ENCODE results near the gene RIPOR1. TPM values are rescaled to one million over a fixed set of nuclear protein-coding genes. Genes with fewer than 3 reads are reported as not detected.
A peak's percentile ranks its signal among the peaks of the same experiment; 100 is the strongest.

Gene RIPOR1
- total and polyA plus RNA-seq, 2 of the 4 experiments (the other 2 are of a cell fraction), result 9.5 to 41.3 TPM

DNA sequence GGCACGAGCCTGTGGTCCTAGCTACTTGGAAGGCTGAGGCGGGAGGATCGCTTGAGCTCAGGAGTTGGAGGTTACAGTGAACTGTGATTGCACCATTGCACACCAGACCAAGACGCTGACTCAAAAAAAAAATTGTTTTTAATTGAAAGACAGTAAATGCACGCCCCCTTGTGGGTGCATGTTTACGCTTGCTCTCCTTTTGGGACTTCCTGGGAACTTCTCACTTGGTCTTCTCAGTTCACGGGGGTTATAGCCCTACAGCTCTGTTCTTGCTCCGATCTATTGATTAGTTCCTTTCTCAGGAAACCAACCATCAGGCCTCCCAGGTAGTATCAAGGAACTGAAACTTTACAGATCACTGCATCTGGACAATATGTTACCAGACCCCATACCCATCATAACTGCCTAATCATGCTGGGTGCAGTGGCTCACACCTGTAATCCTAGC, 14.2 kb upstream of the RIPOR1 start:
- H2BK15ac ChIP-seq (ENCODE audit: low read depth, low read length), result no peak overlapping the region
- H3K14ac ChIP-seq (replicated peaks; ENCODE audit: low read depth, low read length), result no peak overlapping the region
- no peak overlapping the region for H2AK5ac ChIP-seq (ENCODE audit: low read depth, low read length)
- H2AK9ac ChIP-seq (replicated peaks; ENCODE audit: low read depth, low read length, poor library complexity), result no peak overlapping the region
- H4K91ac ChIP-seq (ENCODE audit: insufficient read depth, low read depth, low read length), result no peak overlapping the region
- BruUV-seq (replicated peaks), result no TSS peak
- no peaks in the 10 kb centered on the region for H3K79me1 ChIP-seq (ENCODE audit: low read depth in 1 of 2, low read length in 2 of 2)
- H2AFZ ChIP-seq (replicated peaks; ENCODE audit: low read length, poor library complexity), result peak overlapping the region; percentile 32
- in situ Hi-C loops (cut with MboI; ENCODE audit: low sequenced_read_pairs), result no loop called here
- POLR2A ChIA-PET (ENCODE audit: unreplicated experiment), result no interaction called here
- H3K4me3 ChIP-seq (ENCODE audit: insufficient read depth, low read depth, low read length), result no peak overlapping the region
- no peak overlapping the region for H3K18ac ChIP-seq (ENCODE audit: low read depth, low read length)
- no peaks in the 10 kb centered on the region for H3K9me3 ChIP-seq (ENCODE audit: control insufficient read depth, insufficient read depth, low read length)
- H3K4me2 ChIP-seq (ENCODE audit: low read depth, low read length), result no peak overlapping the region
- DNase-seq (peak; percentile 84), ATAC-seq (ENCODE audit: low read depth) (peak; percentile 81)
- no peak overlapping the region for H3K9ac ChIP-seq (ENCODE audit: low read depth, low read length)
- no peak overlapping the region for H4K8ac ChIP-seq (ENCODE audit: low read depth in 2 of 2, low read length in 2 of 2)
- no peak overlapping the region for H4K5ac ChIP-seq (ENCODE audit: low read depth, low read length)
- H3K4me1 ChIP-seq (ENCODE audit: control insufficient read depth, insufficient read depth, low read length), result peaks cover 6% of the 10 kb centered on the region
- H3K9me1 ChIP-seq (ENCODE audit: insufficient read depth, low read length), result peaks cover 4% of the 10 kb centered on the region; the same call in 1 of the 2 replicates
- H4K20me1 ChIP-seq (ENCODE audit: insufficient read depth, low read length), result no peaks in the 10 kb centered on the region
- no peak overlapping the region for H3K56ac ChIP-seq (ENCODE audit: extremely low read depth, insufficient read depth, low read length)
- H2BK5ac ChIP-seq (ENCODE audit: low read depth, low read length, poor library complexity, severe bottlenecking), result no peak overlapping the region
- intact Hi-C loops (cut with micrococcal nuclease), result loop anchor here (1.0 kb wide), 2 partner anchors 20 to 33 kb away; partner anchors contain the start of gene ATP6V0D1
- WGBS, 2 experiments (ENCODE audit: extremely low coverage in 2 of 2, insufficient read length in 1 of 2), result 19% methylated on average over 3 of the region's 8 CpGs; no CpG with 5 or more reads in 1 of the 2 experiments
- no peaks in the 10 kb centered on the region; the same call in 1 of the 2 replicates for H3K27me3 ChIP-seq (ENCODE audit: control insufficient read depth, insufficient read depth, low read length)
- H3K27ac ChIP-seq (ENCODE audit: insufficient read depth, low read length), result no peak overlapping the region
- no peak overlapping the region for H2BK20ac ChIP-seq (ENCODE audit: low read depth, low read length)
- no peak overlapping the region for H3K4ac ChIP-seq (ENCODE audit: low read depth, low read length)
- H3K23ac ChIP-seq (ENCODE audit: low read depth, low read length), result no peak overlapping the region
- H3K36me3 ChIP-seq (ENCODE audit: control insufficient read depth, insufficient read depth, low read length), result no peaks in the 10 kb centered on the region
- TF ChIP-seq BHLHE40 (IDR thresholded peaks at IDR 0.05; ENCODE audit: low read depth, low read length), result no peak
- TF ChIP-seq, protein P1, sequence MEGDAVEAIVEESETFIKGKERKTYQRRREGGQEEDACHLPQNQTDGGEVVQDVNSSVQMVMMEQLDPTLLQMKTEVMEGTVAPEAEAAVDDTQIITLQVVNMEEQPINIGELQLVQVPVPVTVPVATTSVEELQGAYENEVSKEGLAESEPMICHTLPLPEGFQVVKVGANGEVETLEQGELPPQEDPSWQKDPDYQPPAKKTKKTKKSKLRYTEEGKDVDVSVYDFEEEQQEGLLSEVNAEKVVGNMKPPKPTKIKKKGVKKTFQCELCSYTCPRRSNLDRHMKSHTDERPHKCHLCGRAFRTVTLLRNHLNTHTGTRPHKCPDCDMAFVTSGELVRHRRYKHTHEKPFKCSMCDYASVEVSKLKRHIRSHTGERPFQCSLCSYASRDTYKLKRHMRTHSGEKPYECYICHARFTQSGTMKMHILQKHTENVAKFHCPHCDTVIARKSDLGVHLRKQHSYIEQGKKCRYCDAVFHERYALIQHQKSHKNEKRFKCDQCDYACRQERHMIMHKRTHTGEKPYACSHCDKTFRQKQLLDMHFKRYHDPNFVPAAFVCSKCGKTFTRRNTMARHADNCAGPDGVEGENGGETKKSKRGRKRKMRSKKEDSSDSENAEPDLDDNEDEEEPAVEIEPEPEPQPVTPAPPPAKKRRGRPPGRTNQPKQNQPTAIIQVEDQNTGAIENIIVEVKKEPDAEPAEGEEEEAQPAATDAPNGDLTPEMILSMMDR (conservative IDR thresholded peaks at IDR 0.05; ENCODE audit: low read depth, low read length), result peak; percentile 80
- no peak for TF ChIP-seq FOS (IDR thresholded peaks at IDR 0.05; ENCODE audit: low read depth, low read length)
- no peak for TF ChIP-seq RFX5 (IDR thresholded peaks at IDR 0.05; ENCODE audit: low read depth, low read length)
- no peak for TF ChIP-seq POLR2A (IDR thresholded peaks at IDR 0.05; ENCODE audit: low read depth, low read length)
- no peak for TF ChIP-seq CHD1 (IDR thresholded peaks at IDR 0.05; ENCODE audit: low read depth, low read length)
- TF ChIP-seq RAD21 (IDR thresholded peaks at IDR 0.05; ENCODE audit: low read length), result peak; percentile 67
- TF ChIP-seq, protein P2, sequence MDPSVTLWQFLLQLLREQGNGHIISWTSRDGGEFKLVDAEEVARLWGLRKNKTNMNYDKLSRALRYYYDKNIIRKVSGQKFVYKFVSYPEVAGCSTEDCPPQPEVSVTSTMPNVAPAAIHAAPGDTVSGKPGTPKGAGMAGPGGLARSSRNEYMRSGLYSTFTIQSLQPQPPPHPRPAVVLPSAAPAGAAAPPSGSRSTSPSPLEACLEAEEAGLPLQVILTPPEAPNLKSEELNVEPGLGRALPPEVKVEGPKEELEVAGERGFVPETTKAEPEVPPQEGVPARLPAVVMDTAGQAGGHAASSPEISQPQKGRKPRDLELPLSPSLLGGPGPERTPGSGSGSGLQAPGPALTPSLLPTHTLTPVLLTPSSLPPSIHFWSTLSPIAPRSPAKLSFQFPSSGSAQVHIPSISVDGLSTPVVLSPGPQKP (IDR thresholded peaks at IDR 0.05; ENCODE audit: borderline replicate concordance, low read depth, low read length), result no peak
- 0 out of 2 replicates have a peak, but pooled peaks have one; percentile 10 for TF ChIP-seq MAZ (IDR thresholded peaks at IDR 0.05; ENCODE audit: borderline replicate concordance, low read depth, low read length)
- TF ChIP-seq SMC3 (IDR thresholded peaks at IDR 0.05; ENCODE audit: low read depth, low read length), result peak; percentile 82
- TF ChIP-seq MAFK (IDR thresholded peaks at IDR 0.05; ENCODE audit: low read depth, low read length), result peak; percentile 50; the same call in 1 of the 2 replicates
- no peak for TF ChIP-seq MXI1 (IDR thresholded peaks at IDR 0.05; ENCODE audit: borderline replicate concordance, low read depth, low read length)
- no peak for TF ChIP-seq NFE2L2 (IDR thresholded peaks at IDR 0.05; ENCODE audit: low read depth, low read length)
- TF ChIP-seq CEBPB (IDR thresholded peaks at IDR 0.05; ENCODE audit: low read depth, low read length), result peak; percentile 89
- no peak for TF ChIP-seq RCOR1 (IDR thresholded peaks at IDR 0.05; ENCODE audit: insufficient replicate concordance, low read length)
- TF ChIP-seq, protein P3, sequence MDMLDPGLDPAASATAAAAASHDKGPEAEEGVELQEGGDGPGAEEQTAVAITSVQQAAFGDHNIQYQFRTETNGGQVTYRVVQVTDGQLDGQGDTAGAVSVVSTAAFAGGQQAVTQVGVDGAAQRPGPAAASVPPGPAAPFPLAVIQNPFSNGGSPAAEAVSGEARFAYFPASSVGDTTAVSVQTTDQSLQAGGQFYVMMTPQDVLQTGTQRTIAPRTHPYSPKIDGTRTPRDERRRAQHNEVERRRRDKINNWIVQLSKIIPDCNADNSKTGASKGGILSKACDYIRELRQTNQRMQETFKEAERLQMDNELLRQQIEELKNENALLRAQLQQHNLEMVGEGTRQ (IDR thresholded peaks at IDR 0.05; ENCODE audit: low read depth, low read length), result no peak
- CTCF ChIA-PET, result interaction anchor here (0.6 to 2.3 kb wide), 5 partner anchors 20 to 194 kb away, joined by 3 to 16 read pairs (median 6); partner anchors contain the start of gene ATP6V0D1
- dilution Hi-C loops (cut with HindIII; ENCODE audit: low sequenced_read_pairs, unreplicated experiment), result no loop called here
- no peak overlapping the region for H2BK120ac ChIP-seq (ENCODE audit: low read depth, low read length)

Measured in IMR-90 (cell line).